Stomach (tissue), 4 donors: ENCODE measurements around the gene DIS3L2.

ENCODE experiments used
- CTCF ChIP-seq, 7 experiments: fragments of 450-650 bp in 4 of 7; fragments of 200-600 bp in 3 of 7; sonication (generic) in 3 of 7; IDR thresholded peaks; one replicate each; pipeline ENCODE4 v1.5.1; 2016 to 2019; ENCODE audit warnings: antibody characterized with exemption in 7 of 7, control low read depth in 2 of 7, mild to moderate bottlenecking in 1 of 7
- EP300 ChIP-seq: sonication (generic); formaldehyde crosslinking; IDR thresholded peaks from one replicate; pipeline ENCODE4 v1.6.1; 2017; ENCODE audit warnings: antibody characterized with exemption
- POLR2AphosphoS5 ChIP-seq, 3 donors: sonication (generic); formaldehyde crosslinking; IDR thresholded peaks; one replicate each; pipeline ENCODE4 v1.6.1; 2016; ENCODE audit warnings: antibody characterized with exemption in 3 of 3

GRCh38 chr2:232382331-232383225, 421.1 kb downstream of the DIS3L2 start:
- TF ChIP-seq POLR2AphosphoS5 (IDR thresholded peaks at IDR 0.05) (no peak), CTCF (IDR thresholded peaks at IDR 0.05) (no peak), EP300 (no peak)
